ENCODE data around the gene FOXN3. TPM values are rescaled to one million over a fixed set of nuclear protein-coding genes. Genes with fewer than 3 reads are reported as not detected.

FOXN3 gene
- polyA plus RNA-seq, 1 of the 3 experiments (the other 2 are of a cell fraction), result 9.8 TPM

- H3K9me3 ChIP-seq, result no peaks in the 10 kb centered on the region
- no peaks in the 10 kb centered on the region; a peak in 1 of 4 replicates for H3K4me1 ChIP-seq (ENCODE audit: control insufficient read depth in 1 of 2, insufficient read depth in 2 of 2, low read depth in 1 of 2, low read length in 1 of 2)
- H3K4me3 ChIP-seq (ENCODE audit: low read depth in 2 of 2, low read length in 1 of 2), result no peak overlapping the region
- TF ChIP-seq RXRA (IDR thresholded peaks at IDR 0.05; ENCODE audit: borderline replicate concordance, low read depth) (no peak), RCOR1 (IDR thresholded peaks at IDR 0.05; ENCODE audit: low read length) (no peak), ELF1 (IDR thresholded peaks at IDR 0.05) (no peak), POLR2AphosphoS5 (IDR thresholded peaks at IDR 0.05; ENCODE audit: low read depth, low read length) (no peak), TCF12 (IDR thresholded peaks at IDR 0.05) (no peak), SIN3A (IDR thresholded peaks at IDR 0.05; ENCODE audit: borderline replicate concordance, low read depth, low read length) (no peak), SMC3 (IDR thresholded peaks at IDR 0.05; ENCODE audit: low read depth, low read length) (no peak), USF1 (IDR thresholded peaks at IDR 0.05; ENCODE audit: borderline replicate concordance, low read depth) (no peak), NFIC (IDR thresholded peaks at IDR 0.05; ENCODE audit: borderline replicate concordance) (no peak), PBX3 (IDR thresholded peaks at IDR 0.05) (no peak), FOSL2 (IDR thresholded peaks at IDR 0.05; ENCODE audit: borderline replicate concordance, low read depth) (no peak)
- H2AFZ ChIP-seq (ENCODE audit: low read depth), result no peak overlapping the region
- H3K27me3 ChIP-seq (ENCODE audit: insufficient read depth), result no peaks in the 10 kb centered on the region; the same call in 1 of the 2 replicates
- no peaks in the 10 kb centered on the region for H3F3A ChIP-seq (replicated peaks; ENCODE audit: insufficient read depth)
- no peaks in the 10 kb centered on the region for H3K79me2 ChIP-seq (ENCODE audit: insufficient read depth)
- H3K9me2 ChIP-seq, result no peaks in the 10 kb centered on the region
- no peaks in the 10 kb centered on the region for H3K36me3 ChIP-seq (replicated peaks in 1 of 2; ENCODE audit: control insufficient read depth in 1 of 2, insufficient read depth in 2 of 2, low read length in 1 of 2)
- WGBS (ENCODE audit: low lambda C conversion rate), result 68% methylated on average over 10 of the region's 10 CpGs
- ChIA-PET CTCF (interaction anchor here (0.7 kb wide), 1 partner anchor 132 kb away, joined by 3 read pairs; no protein-coding TSS in a partner anchor), POLR2A (no interaction called here)
- H3K9ac ChIP-seq, result no peak overlapping the region
- H4K20me1 ChIP-seq (ENCODE audit: insufficient read depth), result no peaks in the 10 kb centered on the region
- H3K4me2 ChIP-seq, result no peak overlapping the region
- H3K27ac ChIP-seq (ENCODE audit: low read depth in 2 of 2, low read length in 1 of 2), result no peak overlapping the region
- no peak for DNase-seq
Measured at GRCh38 chr14:89128311-89129026, 288.6 kb downstream of the FOXN3 start.

- POLR2A ChIA-PET, result no interaction called here
- Histone ChIP-seq H3F3A (replicated peaks; ENCODE audit: insufficient read depth) (no peaks in the 10 kb centered on the region), H3K4me1 (ENCODE audit: control insufficient read depth in 1 of 2, insufficient read depth in 2 of 2, low read depth in 1 of 2, low read length in 1 of 2) (no peaks in the 10 kb centered on the region; a peak in 1 of 4 replicates)
- TF ChIP-seq EP300 (IDR thresholded peaks at IDR 0.05; ENCODE audit: borderline replicate concordance in 1 of 2, low read depth in 1 of 2, low read length in 1 of 2), result no peak
- no peak for TF ChIP-seq IRF3 (IDR thresholded peaks at IDR 0.05; ENCODE audit: low read depth, low read length)
- TF ChIP-seq TCF12 (IDR thresholded peaks at IDR 0.05), result no peak
- TF ChIP-seq NFIC (IDR thresholded peaks at IDR 0.05; ENCODE audit: borderline replicate concordance), result no peak
- TF ChIP-seq RFX5 (IDR thresholded peaks at IDR 0.05; ENCODE audit: low read length), result no peak
- no peak for TF ChIP-seq TEAD4 (IDR thresholded peaks at IDR 0.05; ENCODE audit: borderline replicate concordance, insufficient read depth)
- no peak for TF ChIP-seq CHD2 (IDR thresholded peaks at IDR 0.05; ENCODE audit: low read length, partially characterized antibody)
- no peak for TF ChIP-seq FOXJ3 (CRISPR knock-in tag; IDR thresholded peaks at IDR 0.05)
- TF ChIP-seq CTCF (IDR thresholded peaks at IDR 0.05), result no peak
- no peak for TF ChIP-seq MEF2A (IDR thresholded peaks at IDR 0.05; ENCODE audit: borderline replicate concordance, low read depth)
- no peak for TF ChIP-seq MAX (IDR thresholded peaks at IDR 0.05; ENCODE audit: low read depth)
- TF ChIP-seq POLR2AphosphoS5 (IDR thresholded peaks at IDR 0.05; ENCODE audit: low read depth, low read length), result no peak
- TF ChIP-seq USF2 (IDR thresholded peaks at IDR 0.05; ENCODE audit: borderline replicate concordance, low read depth, low read length), result no peak
- TF ChIP-seq RAD21 (IDR thresholded peaks at IDR 0.05; ENCODE audit: low read length), result no peak
- no peak for TF ChIP-seq JUND (IDR thresholded peaks at IDR 0.05)
Measured at GRCh38 chr14:89126461-89126860, 290.6 kb downstream of the FOXN3 start.

More at GRCh38 chr14:89126461-89126860, 290.6 kb downstream of the FOXN3 start:
- Histone ChIP-seq H3K4me2 (no peak overlapping the region), H3K4me3 (ENCODE audit: low read depth in 2 of 2, low read length in 1 of 2) (no peak overlapping the region), H3K79me2 (ENCODE audit: insufficient read depth) (no peaks in the 10 kb centered on the region), H2AFZ (ENCODE audit: low read depth) (no peak overlapping the region), H4K20me1 (ENCODE audit: insufficient read depth) (no peaks in the 10 kb centered on the region), H3K9ac (no peak overlapping the region), H3K36me3 (replicated peaks in 1 of 2; ENCODE audit: control insufficient read depth in 1 of 2, insufficient read depth in 2 of 2, low read length in 1 of 2) (no peaks in the 10 kb centered on the region), H3K27me3 (ENCODE audit: insufficient read depth) (no peaks in the 10 kb centered on the region; the same call in 1 of the 2 replicates), H3K9me3 (no peaks in the 10 kb centered on the region), H3K27ac (ENCODE audit: low read depth in 2 of 2, low read length in 1 of 2) (no peak overlapping the region), H3K9me2 (no peaks in the 10 kb centered on the region)
- WGBS (ENCODE audit: low lambda C conversion rate), result 69% methylated on average over 4 of the region's 4 CpGs
- CTCF ChIA-PET, result interaction anchor here (0.6 kb wide), 1 partner anchor 10 kb away, joined by 3 read pairs; no protein-coding TSS in a partner anchor
- DNase-seq, result no peak

Data from SK-N-SH (cell line).